ENCODE results near the gene TNFRSF18. TPM values are rescaled to one million over a fixed set of nuclear protein-coding genes. Genes with fewer than 3 reads are reported as not detected.

TNFRSF18 gene
- total and polyA plus RNA-seq, 7 donors: 0.04 to 0.76 (median 0.20) TPM; not detected in 3

- ATAC-seq: no peak
- Histone ChIP-seq H3K4me3 (no peak overlapping the region), H3K36me3 (ENCODE audit: insufficient read depth in 1 of 2, low read depth in 1 of 2) (peaks cover 7 to 59% of the 10 kb centered on the region in 2 donors), H3K27ac (no peak overlapping the region), H3K9me3 (no peaks in the 10 kb centered on the region), H3K4me1 (peaks cover 18% of the 10 kb centered on the region), H3K27me3 (ENCODE audit: insufficient read depth in 3 of 3, low read length in 2 of 3) (no peaks in the 10 kb centered on the region)
- intact Hi-C loops (cut with DNase I): no loop called here
- DNase-seq: no peak
- no peak for TF ChIP-seq CTCF (IDR thresholded peaks at IDR 0.05)
- WGBS, 3 donors: 90 to 91% (median 91%) methylated on average over 38 to 44 of the region's 44 CpGs
Measured at GRCh38 chr1:1226566-1227362, 20.4 kb upstream of the TNFRSF18 start.

- intact Hi-C loops (cut with DNase I): no loop called here
- Histone ChIP-seq H3K4me3 (no peak overlapping the region), H3K27me3 (ENCODE audit: insufficient read depth in 3 of 3, low read length in 2 of 3) (no peaks in the 10 kb centered on the region), H3K4me1 (peaks cover 18% of the 10 kb centered on the region), H3K36me3 (ENCODE audit: insufficient read depth in 1 of 2, low read depth in 1 of 2) (peaks cover 7 to 67% of the 10 kb centered on the region in 2 donors), H3K27ac (peak overlapping the region; percentile 30), H3K9me3 (no peaks in the 10 kb centered on the region)
- ATAC-seq (peak in 3 of 4 donors; percentile 33 to 48 (median 40)), DNase-seq (no peak)
- no peak for TF ChIP-seq CTCF (IDR thresholded peaks at IDR 0.05)
- 49 to 57% (median 52%) methylated on average over 18 of the region's 18 CpGs for WGBS, 3 donors
Measured at GRCh38 chr1:1225913-1226312, 19.5 kb upstream of the TNFRSF18 start.

GRCh38 chr1:1225238-1225845, 18.9 kb upstream of the TNFRSF18 start:
- H3K27ac ChIP-seq: no peak overlapping the region
- DNase-seq (no peak), ATAC-seq (peak in 3 of 4 donors; percentile 22 to 45 (median 23))
- H3K4me1 ChIP-seq: peaks cover 14% of the 10 kb centered on the region
- peaks cover 7 to 73% of the 10 kb centered on the region in 2 donors for H3K36me3 ChIP-seq (ENCODE audit: insufficient read depth in 1 of 2, low read depth in 1 of 2)
- H3K9me3 ChIP-seq: no peaks in the 10 kb centered on the region
- intact Hi-C loops (cut with DNase I): no loop called here
- H3K4me3 ChIP-seq: no peak overlapping the region
- H3K27me3 ChIP-seq (ENCODE audit: insufficient read depth in 3 of 3, low read length in 2 of 3): no peaks in the 10 kb centered on the region
- 80 to 84% (median 82%) methylated on average over 34 of the region's 34 CpGs for WGBS, 3 donors
- TF ChIP-seq CTCF (IDR thresholded peaks at IDR 0.05): no peak

- ATAC-seq (no peak), DNase-seq (no peak)
- Histone ChIP-seq H3K27me3 (ENCODE audit: insufficient read depth in 3 of 3, low read length in 2 of 3) (no peaks in the 10 kb centered on the region), H3K4me1 (peaks cover 2% of the 10 kb centered on the region), H3K27ac (no peak overlapping the region), H3K9me3 (no peaks in the 10 kb centered on the region), H3K36me3 (ENCODE audit: insufficient read depth in 1 of 2, low read depth in 1 of 2) (peaks cover 7 to 77% of the 10 kb centered on the region in 2 donors), H3K4me3 (no peak overlapping the region)
- 89 to 94% (median 90%) methylated on average over 20 to 21 of the region's 21 CpGs for WGBS, 3 donors
- intact Hi-C loops (cut with DNase I): no loop called here
- TF ChIP-seq CTCF (IDR thresholded peaks at IDR 0.05): no peak
Measured at GRCh38 chr1:1223891-1224290, 17.5 kb upstream of the TNFRSF18 start.

All from psoas muscle (tissue), 8 donors.